ENCODE results near the gene CBR3. TPM values are rescaled to one million over a fixed set of nuclear protein-coding genes. Genes with fewer than 3 reads are reported as not detected.
"Not testable (repeated sequence)": the region's sequence is repeated elsewhere in the genome, so short reads cannot be mapped to it uniquely, and the experiment has no call there.

The CBR3 gene
- polyA plus RNA-seq (ENCODE audit: insufficient read length in 10 of 10) = 1 to 10 TPM; 1.7 to 4.7 (median 3.0) TPM
- long read RNA-seq, donor 1 = 0 reads
- long read RNA-seq, donor 2, partial matches to known transcripts = 0 of 3 reads
- long read RNA-seq, donor 2, other reads (novel, unspliced or antisense) = 0 of 3 reads
- long read RNA-seq, donor 3 = 0 reads
- long read RNA-seq, donor 4, partial matches to known transcripts = 0 of 2 reads
- long read RNA-seq, donor 4, other reads (novel, unspliced or antisense) = 0 of 2 reads
- long read RNA-seq, donor 5, partial matches to known transcripts = 0 of 3 reads
- long read RNA-seq, donor 5, other reads (novel, unspliced or antisense) = 0 of 3 reads
- long read RNA-seq, donor 6, partial matches to known transcripts = 0 of 1 reads
- long read RNA-seq, donor 6, other reads (novel, unspliced or antisense) = 0 of 1 reads
- long read RNA-seq, donor 7 = 0 reads
- long read RNA-seq, donor 8, partial matches to known transcripts = 0 of 3 reads
- long read RNA-seq, donor 8, other reads (novel, unspliced or antisense) = 0 of 3 reads
- long read RNA-seq, donor 9 = 0 reads

- DNase-seq = peak in 2 of 3 donors; percentile 66 to 80
These were observed at the start of gene CBR3 for GRCh38 chr21:36134803-36135390. Gene CBR3, plus strand, starts transcription at chr21:36135079. Its CDS starts 114 bp downstream, at chr21:36135193.

GRCh38 chr21:36087362-36088138 lies 47.3 kb upstream of the CBR3 start:
- peak; percentile 15 to 27 (median 19) for DNase-seq

- DNase-seq = no peak
These were observed 44.9 kb upstream of the CBR3 start for GRCh38 chr21:36089946-36090345.

GRCh38 chr21:36092681-36093080 lies 42.2 kb upstream of the CBR3 start:
- DNase-seq = no peak

- no peak for DNase-seq
These were observed 41.4 kb upstream of the CBR3 start for GRCh38 chr21:36093512-36093911.

GRCh38 chr21:36096398-36097290 lies 38.2 kb upstream of the CBR3 start:
- DNase-seq = no peak

- no peak for DNase-seq
These were observed 37.3 kb upstream of the CBR3 start for GRCh38 chr21:36097427-36098181.

GRCh38 chr21:36098182-36098532 lies 36.7 kb upstream of the CBR3 start:
- no peak for DNase-seq

GRCh38 chr21:36099000-36099399 lies 35.9 kb upstream of the CBR3 start:
- no peak for DNase-seq

- DNase-seq = not testable (repeated sequence)
These were observed 35.1 kb upstream of the CBR3 start for GRCh38 chr21:36099695-36100211.

- no peak for DNase-seq
These were observed 33.8 kb upstream of the CBR3 start for GRCh38 chr21:36100971-36101641.

- DNase-seq = no peak
These were observed 31.4 kb upstream of the CBR3 start for GRCh38 chr21:36103434-36103833.

- DNase-seq = peak; percentile 23 to 44 (median 27)
These were observed 30.3 kb upstream of the CBR3 start for GRCh38 chr21:36104317-36105300.

GRCh38 chr21:36105327-36105842 lies 29.5 kb upstream of the CBR3 start:
- DNase-seq = no peak

GRCh38 chr21:36109868-36110267 lies 25.0 kb upstream of the CBR3 start:
- DNase-seq = no peak

GRCh38 chr21:36111238-36111637 lies 23.6 kb upstream of the CBR3 start:
- DNase-seq = no peak

- DNase-seq = no peak
These were observed 21.0 kb upstream of the CBR3 start for GRCh38 chr21:36113647-36114428.
